Adipocyte (in vitro differentiated cells): ENCODE measurements around the gene RGS16.

Experiments used
- DNase-seq: peaks from one replicate; pipeline ENCODE4 v3.0.0-alpha.2; 2015; ENCODE audit warnings: low read depth
- H3K27me3 ChIP-seq: replicated peaks from 2 replicates; pipeline ENCODE4 v1.7.0; 2013; ENCODE audit warnings: mild to moderate bottlenecking, low read length, moderate library complexity; ENCODE audit not compliant: control insufficient read depth, insufficient read depth
- H3K36me3 ChIP-seq: 2 replicates; pipeline ENCODE4 v1.7.0; 2013; ENCODE audit warnings: low read length, mild to moderate bottlenecking, moderate library complexity; ENCODE audit not compliant: control insufficient read depth, insufficient read depth, severe bottlenecking
- H3K4me1 ChIP-seq: 2 replicates; pipeline ENCODE4 v1.7.0; 2013; ENCODE audit warnings: mild to moderate bottlenecking, low read length, moderate library complexity; ENCODE audit not compliant: control insufficient read depth, insufficient read depth
- H3K4me3 ChIP-seq: 2 replicates; pipeline ENCODE4 v1.7.0; 2013; ENCODE audit warnings: mild to moderate bottlenecking, low read length, moderate library complexity
- H3K9ac ChIP-seq: 2 replicates; pipeline ENCODE4 v1.7.0; 2013; ENCODE audit warnings: mild to moderate bottlenecking, low read length, moderate library complexity
- H3K9me3 ChIP-seq: 2 replicates; pipeline ENCODE4 v1.7.0; 2013; ENCODE audit warnings: mild to moderate bottlenecking, low read length, moderate library complexity; ENCODE audit not compliant: control insufficient read depth

Gene RGS16

DNA sequence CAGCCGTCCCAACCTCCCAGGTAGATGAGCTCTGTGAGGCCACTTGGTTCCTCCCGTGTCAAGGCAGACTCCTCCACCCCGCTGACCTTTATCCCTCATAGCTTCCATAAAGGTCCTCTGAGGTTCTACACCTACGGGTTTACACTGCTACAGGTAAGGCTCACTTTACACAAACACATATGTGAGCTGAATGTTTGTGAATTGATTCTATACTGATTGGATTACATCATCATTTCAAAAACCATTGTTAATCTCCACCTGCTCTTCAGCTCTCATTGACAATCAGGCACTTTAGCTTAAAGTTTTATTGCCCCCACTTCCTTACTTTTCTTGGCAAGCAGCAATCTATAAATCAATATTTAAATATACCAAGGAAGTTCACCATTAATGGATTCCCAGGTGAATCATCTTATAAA lies 12.8 kb upstream of the RGS16 start:
- no peak for DNase-seq

DNA sequence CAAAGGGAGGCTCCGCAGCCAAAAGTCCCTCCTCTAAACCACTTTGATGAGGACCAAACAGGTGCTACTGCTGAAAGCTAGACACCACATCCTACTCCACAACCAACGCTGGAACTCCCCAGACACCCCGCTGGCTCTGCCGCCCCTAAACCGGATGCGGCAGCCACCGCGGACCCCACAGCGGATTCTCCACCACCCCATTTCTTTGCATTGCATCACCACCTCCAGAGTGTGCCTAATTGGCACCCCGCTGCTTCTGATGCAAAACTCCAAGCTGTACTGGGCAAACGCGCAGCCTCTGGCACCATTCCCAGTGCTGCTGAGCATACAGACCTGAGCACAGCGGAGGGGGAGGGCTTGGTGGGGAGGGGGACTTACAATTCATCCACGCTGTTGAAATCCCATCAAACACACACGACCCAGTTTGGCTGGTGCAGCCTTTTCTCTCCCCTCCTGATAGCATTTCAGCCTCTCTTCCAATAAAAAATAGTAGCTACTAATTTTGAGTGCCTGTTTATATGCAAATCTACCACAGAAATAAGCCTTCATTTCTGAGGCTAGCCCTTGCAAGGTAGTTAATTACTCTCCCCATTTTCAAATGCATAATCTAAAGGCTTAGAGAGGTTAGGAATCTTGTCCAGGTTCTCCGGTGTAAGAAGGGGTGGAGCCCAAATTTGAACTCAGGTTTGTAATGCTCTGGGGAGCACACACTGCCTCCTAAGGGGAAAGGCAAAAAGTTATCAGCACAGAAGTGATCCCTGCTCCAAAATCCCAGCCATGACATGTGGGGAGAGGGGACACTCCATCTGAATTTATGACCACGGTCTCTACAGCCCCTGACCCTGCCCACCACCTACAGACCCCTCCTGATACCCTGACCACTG lies 12.2 kb upstream of the RGS16 start:
- no peaks in the 10 kb centered on the region for H3K36me3 ChIP-seq
- H3K4me3 ChIP-seq, result peak overlapping the region; percentile 72
- peak; percentile 71 for DNase-seq
- H3K4me1 ChIP-seq, result peaks cover 35% of the 10 kb centered on the region
- H3K9me3 ChIP-seq, result no peaks in the 10 kb centered on the region
- H3K27me3 ChIP-seq, result no peaks in the 10 kb centered on the region
- peak overlapping the region; percentile 86 for H3K9ac ChIP-seq

More for the DNA sequence above, 12.8 kb upstream of the RGS16 start:
- no peak overlapping the region for H3K9ac ChIP-seq
- H3K4me1 ChIP-seq, result peaks cover 35% of the 10 kb centered on the region
- no peaks in the 10 kb centered on the region for H3K9me3 ChIP-seq
- no peaks in the 10 kb centered on the region for H3K27me3 ChIP-seq
- H3K36me3 ChIP-seq, result no peaks in the 10 kb centered on the region
- no peak overlapping the region for H3K4me3 ChIP-seq

DNA sequence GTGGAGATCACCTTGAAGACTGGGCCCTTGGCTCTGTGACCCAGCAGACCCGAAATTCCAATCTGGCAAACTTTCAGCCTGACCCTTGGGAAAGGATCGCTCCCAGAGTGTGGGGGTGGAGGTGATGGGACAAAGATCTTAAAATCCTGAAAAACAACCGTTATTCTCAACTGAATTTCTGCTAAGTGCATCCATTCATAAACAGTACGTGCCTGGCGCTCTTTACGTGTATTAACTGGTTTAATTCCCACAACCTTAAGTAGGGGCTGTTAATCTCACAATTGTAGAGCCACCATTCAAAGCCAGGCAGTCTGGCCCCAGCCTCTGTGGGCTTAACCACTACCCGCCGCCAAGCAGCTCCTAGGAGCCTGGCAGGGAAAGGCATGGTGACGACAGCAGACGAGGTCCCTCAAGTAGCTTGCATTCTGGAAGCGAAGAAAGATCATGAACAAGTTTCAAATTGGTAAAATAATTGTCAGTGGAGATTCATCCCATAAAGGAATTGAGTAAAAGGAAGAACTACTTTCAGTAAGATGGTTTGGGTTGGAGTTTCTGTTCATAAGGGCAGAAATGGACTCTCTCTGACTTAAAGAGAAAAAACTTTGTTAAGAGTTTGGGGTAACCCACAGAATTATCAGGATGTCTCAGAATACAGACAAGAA lies 11.4 kb upstream of the RGS16 start:
- Histone ChIP-seq H3K36me3 (no peaks in the 10 kb centered on the region), H3K4me3 (peak overlapping the region; percentile 72), H3K9me3 (no peaks in the 10 kb centered on the region), H3K9ac (peak overlapping the region; percentile 86), H3K27me3 (no peaks in the 10 kb centered on the region), H3K4me1 (peaks cover 43% of the 10 kb centered on the region)
- DNase-seq, result peak; percentile 32

DNA sequence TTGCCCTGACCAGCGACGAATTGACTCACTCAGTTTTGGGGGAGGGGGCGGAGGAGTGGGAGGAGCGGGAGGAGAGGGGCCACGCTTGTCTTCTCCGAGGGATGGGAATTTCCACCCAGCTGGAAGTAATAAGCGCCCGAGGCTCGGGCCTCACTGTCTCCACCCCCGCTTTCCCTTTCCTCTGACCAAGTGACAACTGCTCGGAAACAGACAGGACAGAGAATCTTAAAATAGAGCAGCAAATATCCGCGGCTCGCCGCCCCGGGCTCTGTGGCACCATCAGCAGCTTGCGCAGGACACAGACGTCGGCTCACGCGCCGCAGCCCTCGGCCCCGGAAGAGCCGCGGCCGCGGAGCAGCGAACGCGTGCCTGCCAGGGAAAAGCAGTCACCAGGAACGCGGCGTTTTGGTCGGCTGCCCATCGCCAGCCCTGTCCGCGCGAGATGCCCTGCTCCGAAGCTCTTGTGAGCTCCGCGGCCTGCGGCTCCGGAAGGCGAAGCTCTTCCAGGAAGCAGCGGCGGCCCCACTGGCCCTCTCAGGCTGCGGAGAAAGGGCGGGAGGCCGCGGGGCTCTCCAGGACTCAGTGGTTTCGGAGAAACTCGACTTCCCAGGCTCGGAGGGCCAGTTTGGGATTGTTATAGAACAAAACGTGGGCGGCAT lies 10.7 kb upstream of the RGS16 start:
- H3K9ac ChIP-seq, result peak overlapping the region; percentile 86
- H3K9me3 ChIP-seq, result no peaks in the 10 kb centered on the region
- H3K36me3 ChIP-seq, result no peaks in the 10 kb centered on the region
- H3K4me3 ChIP-seq, result peak overlapping the region; percentile 72
- H3K4me1 ChIP-seq, result peaks cover 50% of the 10 kb centered on the region
- DNase-seq, result peak; percentile 95
- H3K27me3 ChIP-seq, result no peaks in the 10 kb centered on the region

DNA sequence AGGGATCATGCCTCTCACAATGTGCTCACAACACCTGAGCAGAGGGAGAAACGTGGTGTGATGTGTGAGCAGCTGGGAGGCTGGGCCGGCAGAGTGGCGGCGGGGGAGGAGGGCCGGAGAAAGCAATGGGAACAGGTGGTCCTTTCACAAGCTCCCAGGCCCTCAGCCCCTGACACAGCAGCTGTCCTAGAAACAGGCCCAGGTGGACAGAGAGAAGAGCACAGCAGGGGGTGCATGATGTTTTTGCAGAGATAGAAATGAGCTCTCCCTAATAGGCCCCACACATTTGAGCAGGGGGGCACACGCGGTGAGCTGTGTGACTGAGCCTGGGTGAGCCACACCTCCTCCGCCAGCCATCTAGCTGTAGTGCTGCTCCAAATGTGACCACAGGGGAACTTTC lies 7.6 kb upstream of the RGS16 start:
- H3K4me3 ChIP-seq, result no peak overlapping the region
- H3K4me1 ChIP-seq, result peaks cover 52% of the 10 kb centered on the region
- no peaks in the 10 kb centered on the region for H3K27me3 ChIP-seq
- no peaks in the 10 kb centered on the region for H3K36me3 ChIP-seq
- H3K9me3 ChIP-seq, result no peaks in the 10 kb centered on the region
- H3K9ac ChIP-seq, result no peak overlapping the region
- no peak for DNase-seq

DNA sequence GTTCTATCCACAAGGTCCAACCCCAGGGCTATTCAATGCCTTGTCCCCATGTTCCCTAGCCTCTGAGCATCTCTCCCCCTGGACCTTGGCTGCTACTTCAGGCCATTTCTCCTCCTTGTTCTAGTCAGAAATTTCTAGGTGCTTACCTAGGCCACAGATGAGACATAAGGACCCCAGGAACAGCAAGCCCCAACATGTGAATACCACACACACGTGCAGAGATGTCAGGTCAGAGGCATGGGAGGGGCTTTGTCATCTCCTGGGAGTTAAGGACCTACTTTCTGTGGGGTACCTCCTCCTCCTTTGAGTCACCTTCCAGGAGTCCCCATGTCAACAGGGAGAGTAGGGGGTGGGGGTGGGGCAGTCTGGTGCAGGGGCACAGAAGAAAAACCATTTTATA lies 7.1 kb upstream of the RGS16 start:
- H3K36me3 ChIP-seq, result no peaks in the 10 kb centered on the region
- DNase-seq, result no peak
- H3K4me3 ChIP-seq, result no peak overlapping the region
- no peaks in the 10 kb centered on the region for H3K9me3 ChIP-seq
- peaks cover 47% of the 10 kb centered on the region for H3K4me1 ChIP-seq
- H3K27me3 ChIP-seq, result no peaks in the 10 kb centered on the region
- H3K9ac ChIP-seq, result no peak overlapping the region

DNA sequence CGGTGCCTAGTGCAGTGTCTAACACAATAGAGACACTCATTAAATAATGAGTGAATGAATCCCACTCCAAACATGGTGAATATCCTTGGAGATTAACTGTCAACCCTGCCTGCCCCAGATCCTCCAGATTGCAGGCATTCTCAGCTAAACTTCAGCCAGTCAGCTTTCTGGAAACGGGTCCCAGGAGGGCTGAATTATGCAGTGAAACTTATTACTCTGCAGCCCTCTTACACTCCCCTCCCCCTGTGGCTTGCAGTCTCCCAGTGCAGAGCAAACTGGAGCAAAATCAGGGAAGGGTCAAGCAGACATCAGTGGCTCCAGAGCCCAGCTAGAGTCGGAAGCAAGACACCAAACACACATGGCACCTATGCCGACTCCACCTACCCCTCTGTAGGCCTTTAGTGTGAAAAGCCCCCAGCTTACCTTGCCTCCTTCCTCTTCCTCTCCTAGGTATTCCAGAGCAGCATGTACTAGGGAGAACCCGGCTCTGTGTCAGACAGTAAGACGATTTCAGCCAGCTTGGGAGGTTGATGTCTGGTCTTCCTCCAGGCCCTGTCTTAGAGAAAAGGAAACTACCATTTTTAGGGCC lies 6.5 kb upstream of the RGS16 start:
- Histone ChIP-seq H3K36me3 (no peaks in the 10 kb centered on the region), H3K4me1 (peaks cover 41% of the 10 kb centered on the region), H3K9me3 (no peaks in the 10 kb centered on the region), H3K27me3 (no peaks in the 10 kb centered on the region), H3K9ac (no peak overlapping the region), H3K4me3 (peak overlapping the region; percentile 42)
- DNase-seq, result no peak

DNA sequence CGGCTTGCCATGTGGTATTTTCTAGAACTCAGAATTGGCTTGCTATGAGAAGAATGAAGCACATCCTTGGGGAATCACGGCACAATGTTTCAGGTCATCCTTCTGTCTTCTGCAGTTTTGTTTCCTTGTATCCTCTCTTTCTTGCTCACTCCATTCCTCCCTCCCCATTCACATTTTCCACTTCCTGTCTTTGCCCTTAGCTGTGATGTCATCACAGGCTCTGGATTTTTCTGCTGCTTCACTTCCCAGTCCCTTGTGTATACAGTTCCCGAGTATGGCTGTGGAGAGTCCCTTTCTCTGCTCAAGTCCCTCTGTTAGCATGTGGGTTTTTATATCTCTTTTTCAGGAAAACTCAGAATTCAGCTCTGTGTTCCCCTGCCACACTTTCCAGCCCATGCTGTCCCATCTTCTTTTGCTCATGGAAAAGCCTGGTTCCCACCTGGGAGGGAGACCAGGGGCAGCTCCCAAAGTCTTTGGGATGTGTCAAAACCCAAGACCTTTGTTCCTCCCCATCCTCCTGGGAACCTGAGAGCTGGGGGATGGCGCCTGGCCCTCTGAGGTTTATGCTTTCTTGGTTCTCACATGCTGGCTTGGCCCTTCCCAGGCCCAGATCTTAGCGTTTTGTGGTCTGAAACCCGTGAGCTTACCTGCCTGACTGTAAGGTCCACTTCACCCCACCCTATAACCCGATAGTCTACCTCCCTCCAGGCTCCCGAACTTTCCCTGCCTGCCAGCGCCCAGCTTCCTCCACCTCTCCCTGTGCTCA lies 4.8 kb upstream of the RGS16 start:
- H3K4me1 ChIP-seq, result peaks cover 37% of the 10 kb centered on the region
- H3K9me3 ChIP-seq, result no peaks in the 10 kb centered on the region
- DNase-seq, result peak; percentile 27
- no peak overlapping the region for H3K9ac ChIP-seq
- H3K27me3 ChIP-seq, result no peaks in the 10 kb centered on the region
- H3K36me3 ChIP-seq, result no peaks in the 10 kb centered on the region
- H3K4me3 ChIP-seq, result no peak overlapping the region

DNA sequence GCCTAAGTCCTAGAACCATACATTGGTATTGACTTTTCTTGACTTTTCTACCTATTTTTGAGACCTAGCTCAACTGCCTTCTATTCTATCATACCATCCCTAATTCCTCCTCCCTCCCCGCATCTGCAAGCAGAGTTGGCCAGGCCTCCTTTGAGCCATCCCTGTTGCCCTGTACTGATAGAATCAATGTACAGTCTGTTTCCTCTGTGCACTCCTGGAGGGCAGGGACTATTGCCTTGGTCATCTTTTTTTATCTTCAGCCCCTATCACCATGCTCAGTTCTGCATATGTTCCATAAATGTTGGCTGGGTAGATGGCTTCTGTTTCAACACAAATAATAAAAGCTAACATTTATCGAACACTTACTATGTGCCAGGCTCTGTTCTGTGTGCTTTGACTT lies 4.0 kb upstream of the RGS16 start:
- Histone ChIP-seq H3K9me3 (no peaks in the 10 kb centered on the region), H3K4me1 (peaks cover 41% of the 10 kb centered on the region), H3K36me3 (no peaks in the 10 kb centered on the region), H3K4me3 (no peak overlapping the region), H3K9ac (no peak overlapping the region), H3K27me3 (no peaks in the 10 kb centered on the region)
- DNase-seq, result no peak

DNA sequence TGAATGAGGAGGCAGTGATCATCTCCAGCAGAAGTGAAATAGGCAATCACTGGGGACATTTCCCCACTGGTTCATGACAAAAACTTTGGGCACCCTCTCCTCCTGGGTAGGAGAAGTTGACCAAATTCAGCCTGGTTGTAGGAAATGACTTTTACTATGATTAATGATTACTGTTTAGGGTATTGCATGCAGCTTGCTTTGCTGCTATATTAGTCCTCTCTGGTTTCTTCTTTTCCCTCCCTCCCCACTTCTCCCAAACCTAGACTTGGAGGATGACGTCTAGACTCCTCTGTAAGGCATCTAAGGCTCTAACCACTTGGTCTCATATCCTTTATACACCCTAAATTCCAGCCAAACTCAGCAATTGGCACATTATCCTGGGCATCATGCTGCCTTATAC lies 3.4 kb upstream of the RGS16 start:
- Histone ChIP-seq H3K9ac (no peak overlapping the region), H3K4me1 (peaks cover 48% of the 10 kb centered on the region)

More for the DNA sequence above, 3.4 kb upstream of the RGS16 start:
- H3K4me3 ChIP-seq, result no peak overlapping the region
- H3K9me3 ChIP-seq, result no peaks in the 10 kb centered on the region
- H3K36me3 ChIP-seq, result no peaks in the 10 kb centered on the region
- DNase-seq, result no peak
- no peaks in the 10 kb centered on the region for H3K27me3 ChIP-seq
